Cardiac fibroblast (primary cell): ENCODE data around the gene FOXN3.

Experiments used
- DNase-seq, 2 donors: peaks; one replicate each; pipeline versions ENCODE4 v3.0.0 to v3.0.0-alpha.2; 2010; ENCODE audit warnings: low read depth in 2 of 2
- H3K4me3 ChIP-seq, 2 donors: replicated peaks in 1 of 2; 1 replicate in 1 of 2; 2 replicates in 1 of 2; pipeline ENCODE4 v1.5.1; 2011; ENCODE audit warnings: low read depth in 2 of 2, low read length in 2 of 2, mild to moderate bottlenecking in 2 of 2, moderate library complexity in 1 of 2
- TF ChIP-seq, protein P1 (sequence below): IDR thresholded peaks from one replicate; pipeline ENCODE4 v1.5.1; 2011; ENCODE audit warnings: low read depth, mild to moderate bottlenecking, low read length, inconsistent platforms

FOXN3 gene

DNA sequence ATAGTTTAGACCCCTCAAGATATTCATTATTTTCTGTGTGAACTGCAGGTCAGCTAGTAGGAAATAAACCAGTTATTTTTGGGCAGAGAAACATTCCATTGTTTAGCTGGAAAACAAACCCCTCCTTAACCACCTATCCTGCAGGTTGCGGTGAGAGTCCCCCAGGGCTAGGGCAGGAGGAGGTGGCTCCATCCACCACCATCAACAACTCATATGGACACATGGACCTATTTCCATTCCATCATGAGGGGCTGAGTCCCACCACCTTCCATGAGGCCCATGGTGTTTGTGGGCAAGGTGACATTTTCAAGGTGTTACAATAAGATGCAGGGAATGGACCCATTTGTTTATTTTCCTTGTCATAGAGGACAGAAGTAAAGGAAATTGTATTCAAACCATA lies 160.1 kb downstream of the FOXN3 start:
- TF ChIP-seq, protein P1, sequence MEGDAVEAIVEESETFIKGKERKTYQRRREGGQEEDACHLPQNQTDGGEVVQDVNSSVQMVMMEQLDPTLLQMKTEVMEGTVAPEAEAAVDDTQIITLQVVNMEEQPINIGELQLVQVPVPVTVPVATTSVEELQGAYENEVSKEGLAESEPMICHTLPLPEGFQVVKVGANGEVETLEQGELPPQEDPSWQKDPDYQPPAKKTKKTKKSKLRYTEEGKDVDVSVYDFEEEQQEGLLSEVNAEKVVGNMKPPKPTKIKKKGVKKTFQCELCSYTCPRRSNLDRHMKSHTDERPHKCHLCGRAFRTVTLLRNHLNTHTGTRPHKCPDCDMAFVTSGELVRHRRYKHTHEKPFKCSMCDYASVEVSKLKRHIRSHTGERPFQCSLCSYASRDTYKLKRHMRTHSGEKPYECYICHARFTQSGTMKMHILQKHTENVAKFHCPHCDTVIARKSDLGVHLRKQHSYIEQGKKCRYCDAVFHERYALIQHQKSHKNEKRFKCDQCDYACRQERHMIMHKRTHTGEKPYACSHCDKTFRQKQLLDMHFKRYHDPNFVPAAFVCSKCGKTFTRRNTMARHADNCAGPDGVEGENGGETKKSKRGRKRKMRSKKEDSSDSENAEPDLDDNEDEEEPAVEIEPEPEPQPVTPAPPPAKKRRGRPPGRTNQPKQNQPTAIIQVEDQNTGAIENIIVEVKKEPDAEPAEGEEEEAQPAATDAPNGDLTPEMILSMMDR = no peak
- no peak overlapping the region for H3K4me3 ChIP-seq
- no peak for DNase-seq

DNA sequence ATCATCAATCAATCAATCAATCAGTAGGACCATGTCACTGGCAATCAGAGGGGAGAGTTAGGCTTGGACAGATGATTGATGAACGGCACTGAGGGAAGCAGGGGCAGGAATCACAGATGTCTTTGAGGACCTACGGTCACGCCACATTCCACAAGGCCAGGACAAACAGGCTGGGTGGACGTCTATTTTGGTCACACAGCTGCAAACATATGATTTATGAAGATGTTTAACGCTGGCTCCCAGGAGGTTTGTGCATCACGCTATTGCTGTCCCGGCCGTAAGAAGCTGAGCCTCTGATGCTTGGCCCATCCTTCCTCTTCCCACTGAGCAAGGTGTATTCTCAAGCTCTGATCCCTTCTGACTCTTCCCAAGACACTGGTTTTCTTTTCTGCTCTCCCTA lies 160.8 kb downstream of the FOXN3 start:
- TF ChIP-seq, protein P1 = no peak
- peak in 1 of 2 donors; percentile 5 for DNase-seq
- H3K4me3 ChIP-seq = no peak overlapping the region

DNA sequence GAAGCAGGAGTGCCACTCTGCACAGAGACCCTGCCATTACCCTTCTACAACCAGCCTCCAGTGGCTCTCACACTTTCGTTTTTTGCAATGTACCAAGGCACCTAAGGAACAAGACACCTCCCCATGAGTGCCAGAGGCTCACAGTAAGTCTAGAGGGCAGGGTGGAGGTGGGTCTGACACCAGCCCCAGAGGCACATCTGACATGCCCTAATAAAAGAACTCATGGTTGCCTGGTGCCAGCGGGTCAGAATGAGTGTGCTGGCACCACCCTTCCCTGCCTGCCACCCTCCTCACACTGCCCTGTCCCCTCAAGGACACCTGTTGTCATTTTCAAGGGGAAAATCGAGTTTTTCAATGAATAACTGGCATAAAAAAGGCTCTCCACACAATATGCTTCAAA lies 161.2 kb downstream of the FOXN3 start:
- DNase-seq = no peak
- TF ChIP-seq, protein P1 = no peak

DNA sequence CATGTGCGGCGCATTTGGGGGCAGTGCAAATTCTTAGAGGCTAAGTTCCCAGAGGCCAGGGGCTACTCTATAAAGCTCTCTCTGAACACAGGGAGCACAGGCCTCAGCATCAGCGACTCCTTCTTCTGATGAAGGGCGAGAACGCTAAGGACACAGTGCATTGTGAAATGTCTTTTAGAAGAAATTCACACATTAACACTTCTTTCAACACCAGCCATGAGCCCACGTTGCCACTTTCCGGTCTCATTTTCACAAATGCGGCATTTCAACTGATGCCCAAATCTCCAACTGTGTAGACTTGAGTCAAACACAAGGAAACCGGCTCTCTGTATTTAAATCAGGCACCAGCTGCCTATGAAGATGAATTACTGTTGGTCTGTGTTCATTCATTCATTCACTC lies 162.0 kb downstream of the FOXN3 start:
- H3K4me3 ChIP-seq = no peak overlapping the region
- no peak for DNase-seq
- TF ChIP-seq, protein P1 = no peak

More for the DNA sequence above, 161.2 kb downstream of the FOXN3 start:
- H3K4me3 ChIP-seq = no peak overlapping the region

DNA sequence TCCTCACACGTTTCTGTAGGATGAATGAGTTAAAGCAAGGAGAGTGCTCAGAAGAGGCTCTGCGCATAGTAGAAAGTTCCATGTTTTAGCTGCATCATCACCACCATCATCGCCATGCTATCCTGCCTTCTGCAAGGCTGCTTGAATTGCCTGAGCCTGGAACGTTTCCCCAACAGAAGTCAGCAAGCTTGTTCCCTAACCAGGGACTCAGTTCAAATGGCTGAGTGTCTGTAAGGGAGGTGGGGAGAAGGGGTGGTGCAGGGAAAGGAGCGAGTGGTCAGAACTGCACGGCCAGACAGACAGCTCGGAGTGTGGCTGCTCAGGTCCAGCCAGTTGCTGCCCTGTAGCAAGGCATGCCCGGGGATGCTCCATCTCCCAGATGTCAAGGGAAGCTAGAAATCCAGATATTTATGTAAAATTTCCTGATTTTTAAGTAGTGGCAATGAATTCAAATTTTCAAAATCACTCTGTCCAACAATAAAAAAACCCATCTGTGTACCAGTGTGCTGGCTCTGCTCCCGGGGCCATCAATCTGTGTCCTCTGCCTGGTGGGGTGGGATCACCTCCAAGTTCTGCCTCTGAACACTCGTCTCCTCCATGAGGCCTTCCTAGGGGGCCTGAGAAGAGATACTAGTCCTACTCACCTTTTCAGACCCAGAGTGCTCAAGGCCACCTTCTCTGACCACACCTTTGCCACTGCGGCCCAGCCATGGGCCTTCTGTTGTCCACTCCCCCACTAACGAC lies 162.7 kb downstream of the FOXN3 start:
- TF ChIP-seq, protein P1 = no peak

DNA sequence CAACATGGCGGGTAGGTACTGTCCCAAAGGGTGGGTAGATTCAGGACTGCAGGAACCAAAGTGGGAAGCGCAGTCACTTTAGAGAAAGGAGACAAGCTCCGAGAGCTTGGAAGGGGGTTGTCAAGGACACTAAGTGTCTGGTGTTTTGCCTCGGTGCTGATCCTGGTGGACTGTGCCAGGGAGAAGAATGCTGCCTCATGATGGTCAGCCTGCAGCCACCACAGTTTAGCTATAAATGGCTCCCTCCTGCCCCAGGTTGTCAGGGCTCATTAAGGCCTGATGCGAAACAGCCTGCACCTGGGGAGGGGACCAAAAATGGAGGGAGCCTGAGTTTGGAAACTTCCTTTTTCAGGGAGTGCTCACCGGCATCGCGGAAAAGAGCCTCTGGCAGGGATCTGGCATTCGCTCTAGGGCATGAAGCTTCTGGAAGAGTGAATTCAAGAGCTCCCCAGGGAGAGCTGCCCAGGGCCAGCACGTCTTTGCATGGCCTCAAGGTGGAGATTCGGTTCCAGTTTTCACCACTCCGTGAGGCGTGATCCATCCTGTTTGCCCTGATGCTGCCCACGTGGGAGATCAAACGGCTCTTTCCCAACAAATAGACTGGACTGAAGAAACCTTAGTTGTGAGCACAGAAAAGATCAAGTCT lies 164.0 kb downstream of the FOXN3 start:
- H3K4me3 ChIP-seq = no peak overlapping the region
- TF ChIP-seq, protein P1 = no peak
- DNase-seq = peak in 1 of 2 donors; percentile 19

More for the DNA sequence above, 162.7 kb downstream of the FOXN3 start:
- no peak overlapping the region for H3K4me3 ChIP-seq
- no peak for DNase-seq
